Testis (tissue), 2 donors: ENCODE results near the gene SLC17A7.

ENCODE experiments used
- POLR2A ChIP-seq: fragments of 450-650 bp; IDR thresholded peaks from one replicate; pipeline ENCODE4 v1.6.1; 2017; ENCODE audit warnings: antibody characterized with exemption, mild to moderate bottlenecking, moderate library complexity
- TF ChIP-seq, protein P1 (sequence below), 3 experiments: fragments of 450-650 bp in 2 of 3; fragments of 200-600 bp in 1 of 3; sonication (generic) in 1 of 3; IDR thresholded peaks; one replicate each; pipeline ENCODE4 v1.5.1; 2016 to 2019; ENCODE audit warnings: antibody characterized with exemption in 3 of 3, mild to moderate bottlenecking in 2 of 3, moderate library complexity in 1 of 3

- TF ChIP-seq, protein P1, sequence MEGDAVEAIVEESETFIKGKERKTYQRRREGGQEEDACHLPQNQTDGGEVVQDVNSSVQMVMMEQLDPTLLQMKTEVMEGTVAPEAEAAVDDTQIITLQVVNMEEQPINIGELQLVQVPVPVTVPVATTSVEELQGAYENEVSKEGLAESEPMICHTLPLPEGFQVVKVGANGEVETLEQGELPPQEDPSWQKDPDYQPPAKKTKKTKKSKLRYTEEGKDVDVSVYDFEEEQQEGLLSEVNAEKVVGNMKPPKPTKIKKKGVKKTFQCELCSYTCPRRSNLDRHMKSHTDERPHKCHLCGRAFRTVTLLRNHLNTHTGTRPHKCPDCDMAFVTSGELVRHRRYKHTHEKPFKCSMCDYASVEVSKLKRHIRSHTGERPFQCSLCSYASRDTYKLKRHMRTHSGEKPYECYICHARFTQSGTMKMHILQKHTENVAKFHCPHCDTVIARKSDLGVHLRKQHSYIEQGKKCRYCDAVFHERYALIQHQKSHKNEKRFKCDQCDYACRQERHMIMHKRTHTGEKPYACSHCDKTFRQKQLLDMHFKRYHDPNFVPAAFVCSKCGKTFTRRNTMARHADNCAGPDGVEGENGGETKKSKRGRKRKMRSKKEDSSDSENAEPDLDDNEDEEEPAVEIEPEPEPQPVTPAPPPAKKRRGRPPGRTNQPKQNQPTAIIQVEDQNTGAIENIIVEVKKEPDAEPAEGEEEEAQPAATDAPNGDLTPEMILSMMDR (IDR thresholded peaks at IDR 0.05): no peak
- TF ChIP-seq POLR2A: peak; percentile 66
Measured at GRCh38 chr19:49487277-49488045, 46.1 kb upstream of the SLC17A7 start, which contains the start of gene RPL13A.
